Kidney epithelial cell (primary cell): ENCODE measurements around the gene SH3RF3. TPM values are rescaled to one million over a fixed set of nuclear protein-coding genes. Genes with fewer than 3 reads are reported as not detected.

Source experiments
- DNase-seq: peaks from one replicate; pipeline ENCODE4 v3.0.0-alpha.2; 2010; ENCODE audit warnings: low read depth
- H3K27me3 ChIP-seq: 2 replicates; pipeline ENCODE4 v1.6.0; 2011; ENCODE audit warnings: low read length; ENCODE audit not compliant: control insufficient read depth, insufficient read depth
- H3K36me3 ChIP-seq: 2 replicates; pipeline ENCODE4 v1.5.1; 2011; ENCODE audit warnings: low read length; ENCODE audit not compliant: control insufficient read depth, insufficient read depth
- H3K4me3 ChIP-seq: 2 replicates; pipeline ENCODE4 v1.5.1; 2011; ENCODE audit warnings: low read depth, mild to moderate bottlenecking, control low read depth, low read length
- total RNA-seq: library from RNA; depleted of rRNA; stranded (reverse); fragments of >200 nt; gene quantifications from 2 replicates; pipeline ENCODE4 v1.2.3, GENCODE V29; 2015
- TF ChIP-seq, protein P1 (sequence below): IDR thresholded peaks from 2 replicates; pipeline ENCODE4 v1.5.1; 2011; ENCODE audit warnings: mild to moderate bottlenecking, moderate library complexity, low read length, control low read depth, inconsistent platforms; ENCODE audit not compliant: insufficient read depth, poor library complexity, severe bottlenecking

SH3RF3 gene
- total RNA-seq, 1 donor from 2014 or later, result 9.6 TPM

DNA sequence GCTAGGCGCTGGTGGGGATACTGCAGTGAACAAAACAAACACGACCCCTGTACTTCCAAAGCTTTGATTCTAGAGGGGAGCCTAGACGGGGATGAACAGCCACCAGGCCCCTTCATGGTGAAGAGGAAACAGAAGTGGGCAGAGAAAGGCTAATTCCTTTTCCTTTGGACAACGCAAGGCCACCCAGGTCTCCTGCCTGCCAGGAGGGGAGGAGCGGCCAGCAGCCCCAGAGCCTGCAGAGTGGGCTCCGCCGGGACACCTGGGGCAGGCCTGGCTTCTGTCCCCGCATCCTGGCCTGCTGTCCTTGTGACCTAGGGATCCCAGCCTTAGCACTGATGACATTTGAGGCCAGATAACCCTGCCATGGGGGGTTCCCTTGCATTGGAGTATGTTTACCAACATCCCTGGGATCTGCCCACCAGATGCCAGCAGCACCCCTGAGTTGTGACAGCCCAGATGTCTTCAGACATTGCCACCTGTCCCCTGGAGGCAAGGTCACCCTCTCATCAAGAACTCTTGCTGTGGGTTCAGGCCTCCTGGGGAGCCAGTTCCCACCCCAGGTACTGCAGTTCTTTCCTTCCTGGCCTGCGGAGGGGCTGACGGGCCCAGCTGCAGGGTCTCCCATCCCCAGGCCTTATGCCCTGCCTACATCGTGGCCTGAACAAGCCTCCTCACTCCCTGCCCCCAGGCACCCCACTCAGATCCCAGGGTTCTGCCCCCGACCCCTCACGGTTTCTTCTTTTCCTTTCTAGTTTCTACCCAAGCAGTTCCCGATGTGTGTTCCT, 359.1 kb downstream of the SH3RF3 start:
- TF ChIP-seq, protein P1, sequence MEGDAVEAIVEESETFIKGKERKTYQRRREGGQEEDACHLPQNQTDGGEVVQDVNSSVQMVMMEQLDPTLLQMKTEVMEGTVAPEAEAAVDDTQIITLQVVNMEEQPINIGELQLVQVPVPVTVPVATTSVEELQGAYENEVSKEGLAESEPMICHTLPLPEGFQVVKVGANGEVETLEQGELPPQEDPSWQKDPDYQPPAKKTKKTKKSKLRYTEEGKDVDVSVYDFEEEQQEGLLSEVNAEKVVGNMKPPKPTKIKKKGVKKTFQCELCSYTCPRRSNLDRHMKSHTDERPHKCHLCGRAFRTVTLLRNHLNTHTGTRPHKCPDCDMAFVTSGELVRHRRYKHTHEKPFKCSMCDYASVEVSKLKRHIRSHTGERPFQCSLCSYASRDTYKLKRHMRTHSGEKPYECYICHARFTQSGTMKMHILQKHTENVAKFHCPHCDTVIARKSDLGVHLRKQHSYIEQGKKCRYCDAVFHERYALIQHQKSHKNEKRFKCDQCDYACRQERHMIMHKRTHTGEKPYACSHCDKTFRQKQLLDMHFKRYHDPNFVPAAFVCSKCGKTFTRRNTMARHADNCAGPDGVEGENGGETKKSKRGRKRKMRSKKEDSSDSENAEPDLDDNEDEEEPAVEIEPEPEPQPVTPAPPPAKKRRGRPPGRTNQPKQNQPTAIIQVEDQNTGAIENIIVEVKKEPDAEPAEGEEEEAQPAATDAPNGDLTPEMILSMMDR, result no peak
- Histone ChIP-seq H3K27me3 (no peaks in the 10 kb centered on the region), H3K36me3 (no peaks in the 10 kb centered on the region), H3K4me3 (no peak overlapping the region)
- no peak for DNase-seq

DNA sequence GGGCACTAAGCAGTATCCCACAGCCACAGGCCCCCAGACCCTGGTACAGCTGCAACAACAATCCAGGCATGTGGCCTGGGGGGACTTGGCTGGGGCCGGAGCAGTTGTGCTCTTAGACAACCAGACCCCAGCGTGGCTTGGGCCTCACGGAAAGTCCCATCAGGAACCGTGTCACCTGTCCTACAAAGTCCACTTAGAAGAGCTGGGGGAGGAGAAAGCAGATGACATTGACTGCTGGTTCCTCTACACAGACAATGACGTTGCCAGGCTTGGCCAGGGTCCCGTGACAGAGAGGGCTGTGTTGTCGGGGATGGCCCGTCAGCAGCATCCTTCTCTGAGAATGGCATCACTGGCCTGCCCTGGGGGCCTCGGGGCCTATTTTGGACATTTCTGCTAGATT, 360.3 kb downstream of the SH3RF3 start:
- Histone ChIP-seq H3K36me3 (no peaks in the 10 kb centered on the region), H3K27me3 (no peaks in the 10 kb centered on the region), H3K4me3 (no peak overlapping the region)
- TF ChIP-seq, protein P1, result no peak
- DNase-seq, result no peak

DNA sequence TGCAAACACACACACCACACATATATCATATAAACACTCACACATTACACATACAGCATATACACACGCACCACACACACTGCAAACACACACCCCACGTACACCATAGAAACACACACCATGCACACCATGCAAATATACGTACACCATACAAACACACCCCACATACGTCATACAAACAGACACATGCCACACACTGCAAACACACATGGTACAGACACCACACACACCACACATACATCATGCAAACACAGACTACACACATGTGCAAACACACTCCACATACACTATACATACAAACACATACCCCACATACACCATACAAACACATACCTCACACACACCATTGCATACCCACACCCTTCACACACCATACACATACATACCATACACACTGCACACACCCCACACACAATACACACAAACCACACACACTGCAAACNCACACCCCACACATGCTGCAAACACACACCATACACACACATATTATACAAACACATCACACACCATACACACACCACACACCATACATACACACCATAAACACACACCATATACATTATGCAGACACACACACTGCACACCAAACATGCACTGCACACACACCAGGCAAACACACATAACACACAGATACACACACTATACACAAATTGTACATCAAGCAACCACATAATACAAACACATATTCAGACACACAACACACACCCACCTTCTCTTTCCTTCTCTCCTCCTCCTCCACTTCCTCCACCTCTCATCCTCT, 364.4 kb downstream of the SH3RF3 start:
- Histone ChIP-seq H3K27me3 (no peaks in the 10 kb centered on the region), H3K36me3 (no peaks in the 10 kb centered on the region), H3K4me3 (no peak overlapping the region)
- no peak for DNase-seq
- TF ChIP-seq, protein P1, result no peak

DNA sequence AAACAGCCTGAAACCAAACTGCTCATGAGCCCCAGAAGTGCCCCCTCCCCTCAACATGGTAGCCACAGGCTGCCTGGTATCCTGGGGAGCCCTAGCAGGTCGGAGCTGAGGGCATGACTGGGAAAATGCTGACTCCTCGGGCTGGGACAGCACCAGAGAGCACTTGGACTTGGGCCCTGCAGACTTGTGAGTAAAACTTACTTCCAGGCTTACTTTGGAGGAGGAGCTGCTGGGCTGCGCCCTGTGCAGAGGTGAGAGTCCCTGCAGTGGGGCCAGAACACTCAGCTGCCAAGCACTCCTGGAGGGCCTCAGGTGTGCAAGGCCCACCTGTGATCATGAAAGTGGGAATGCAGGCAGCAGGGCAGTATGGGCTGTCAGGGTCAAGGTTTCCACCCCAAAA, 365.3 kb downstream of the SH3RF3 start:
- TF ChIP-seq, protein P1, result no peak
- DNase-seq, result no peak
- H3K4me3 ChIP-seq, result no peak overlapping the region
- no peaks in the 10 kb centered on the region for H3K36me3 ChIP-seq
- no peaks in the 10 kb centered on the region for H3K27me3 ChIP-seq

DNA sequence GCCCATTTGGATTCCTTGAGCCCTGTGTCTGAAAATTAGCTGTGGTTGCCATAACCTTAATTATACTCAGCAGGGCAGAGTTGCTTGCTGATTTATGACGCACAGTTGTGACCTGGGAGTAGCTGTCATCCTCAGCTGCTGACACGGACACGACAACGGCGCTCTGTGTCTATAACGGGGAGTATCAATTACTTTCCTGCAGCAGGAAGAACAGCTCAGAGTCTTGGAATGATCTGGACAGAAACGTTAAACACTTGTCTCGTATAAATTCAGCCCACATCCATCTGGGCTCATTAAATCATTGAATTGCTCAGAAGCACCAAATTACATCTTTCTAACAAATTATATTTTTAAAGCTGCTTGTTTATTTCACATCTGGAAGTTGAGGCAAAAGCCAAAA, 368.5 kb downstream of the SH3RF3 start:
- TF ChIP-seq, protein P1, result no peak
- Histone ChIP-seq H3K4me3 (no peak overlapping the region), H3K27me3 (no peaks in the 10 kb centered on the region), H3K36me3 (no peaks in the 10 kb centered on the region)
- peak; percentile 16 for DNase-seq
